HG03196 (cell line): ENCODE measurements around the gene SH3GL2.

Experiments used
- ATAC-seq: cut with Tn5 transposase; IDR thresholded peaks from one replicate; pipeline ENCODE4 v1.9.1; 2021; ENCODE audit not compliant: unreplicated experiment

Gene SH3GL2

GRCh38 chr9:17802249-17802857, 223.5 kb downstream of the SH3GL2 start:
- ATAC-seq = no peak

DNA sequence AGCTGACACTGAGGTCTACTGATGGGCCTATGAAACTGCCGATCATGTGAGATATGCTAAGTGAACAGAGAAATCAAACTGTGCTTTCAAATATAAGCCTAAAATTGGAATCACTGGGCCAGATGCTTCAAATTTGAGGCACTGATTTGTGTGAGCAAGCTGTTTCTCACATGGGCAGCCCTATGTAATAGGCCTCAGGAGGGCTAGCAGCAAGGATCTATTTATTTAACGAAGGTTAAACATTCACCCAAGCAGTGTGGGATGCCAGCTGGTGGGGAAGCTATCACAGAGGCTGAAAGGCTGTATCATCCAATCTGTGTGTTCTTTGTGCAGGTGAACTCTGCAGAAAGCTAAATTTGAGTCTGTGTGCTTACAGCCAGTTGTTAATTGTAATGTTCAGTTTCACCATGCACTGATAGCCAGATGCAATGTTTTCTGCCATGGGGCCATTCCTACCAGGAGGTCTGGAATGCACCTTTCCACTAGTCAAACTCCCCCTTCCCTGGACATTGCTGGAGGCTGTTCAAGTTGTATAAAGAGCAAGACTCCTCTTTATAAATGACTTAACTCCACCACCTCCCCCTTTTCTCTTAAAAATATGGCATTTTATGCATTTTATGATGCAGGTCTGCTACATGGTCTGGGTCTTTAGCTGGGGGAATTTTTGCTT, 228.9 kb downstream of the SH3GL2 start:
- ATAC-seq = no peak

- ATAC-seq = no peak
These were observed 231.5 kb downstream of the SH3GL2 start for GRCh38 chr9:17810317-17810716.

GRCh38 chr9:17810728-17811571, 232.1 kb downstream of the SH3GL2 start:
- peak; percentile 51 for ATAC-seq

GRCh38 chr9:17813798-17814197, 234.9 kb downstream of the SH3GL2 start:
- ATAC-seq = no peak

DNA sequence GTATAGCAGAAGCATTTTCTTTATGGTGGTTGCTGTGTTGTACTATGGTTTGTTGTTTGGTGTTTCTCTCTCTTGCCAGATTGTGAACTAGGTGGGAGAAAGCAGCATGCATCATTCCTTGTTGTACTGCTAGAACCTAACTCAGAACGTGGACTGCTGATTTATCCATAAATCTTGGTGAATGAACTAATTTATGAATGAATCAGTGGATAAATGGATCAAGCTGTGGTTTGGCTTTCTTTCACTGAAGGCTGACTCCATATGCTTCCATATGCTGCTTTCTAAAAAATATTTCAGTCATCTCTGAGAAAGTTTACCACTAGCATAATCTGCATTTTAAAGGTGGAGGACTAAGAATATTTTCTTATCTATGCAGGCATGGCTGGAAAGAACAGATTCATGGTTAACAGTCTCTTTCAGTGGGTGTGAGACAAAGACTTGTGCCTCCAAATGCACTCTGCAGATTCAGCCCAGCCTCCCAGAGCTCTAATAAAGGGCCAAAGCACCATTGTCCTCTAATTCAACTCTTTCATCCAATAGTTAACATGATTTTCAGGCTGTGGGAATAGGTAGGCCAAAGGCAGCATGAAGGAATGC, 237.7 kb downstream of the SH3GL2 start:
- no peak for ATAC-seq

DNA sequence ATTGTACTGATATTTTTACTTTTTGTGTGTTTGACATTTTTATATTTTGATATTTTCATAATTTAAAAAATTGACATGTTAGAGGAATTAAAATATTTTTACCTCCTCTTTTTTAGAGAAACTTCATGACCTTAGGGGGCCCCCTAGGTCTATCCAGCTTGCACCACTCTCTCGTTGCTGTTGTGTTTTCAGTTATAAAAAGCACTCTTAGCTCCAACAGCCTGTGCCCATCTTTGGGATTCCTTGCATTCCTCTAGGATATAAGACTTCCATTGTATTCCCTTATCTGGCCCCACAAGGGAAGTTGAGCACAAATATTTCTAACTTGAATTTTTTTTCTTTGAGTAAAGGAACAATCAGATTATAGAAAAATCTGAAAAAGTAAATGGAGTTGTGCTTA, 245.3 kb downstream of the SH3GL2 start:
- ATAC-seq = no peak

- ATAC-seq = no peak
These were observed 245.9 kb downstream of the SH3GL2 start for GRCh38 chr9:17824616-17825264.

DNA sequence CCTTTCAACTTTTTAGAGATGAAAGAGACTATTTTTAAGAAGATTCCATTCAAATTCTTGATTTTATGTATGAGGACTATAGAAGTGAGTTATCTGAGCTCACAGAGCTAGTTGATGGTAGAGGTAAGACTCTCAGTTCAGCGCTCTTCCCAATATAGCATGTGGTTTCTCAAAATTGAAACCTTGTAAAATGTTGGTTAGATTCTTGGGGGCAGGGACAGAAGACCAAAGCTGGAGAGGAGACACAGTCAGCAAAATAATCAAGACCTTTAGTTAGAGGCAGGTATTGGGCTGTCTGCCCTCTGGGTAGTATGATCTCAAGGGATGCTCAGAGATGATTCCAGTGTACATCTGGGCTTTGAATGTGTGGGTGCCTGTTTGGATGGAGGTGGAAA, 246.4 kb downstream of the SH3GL2 start:
- ATAC-seq = no peak

DNA sequence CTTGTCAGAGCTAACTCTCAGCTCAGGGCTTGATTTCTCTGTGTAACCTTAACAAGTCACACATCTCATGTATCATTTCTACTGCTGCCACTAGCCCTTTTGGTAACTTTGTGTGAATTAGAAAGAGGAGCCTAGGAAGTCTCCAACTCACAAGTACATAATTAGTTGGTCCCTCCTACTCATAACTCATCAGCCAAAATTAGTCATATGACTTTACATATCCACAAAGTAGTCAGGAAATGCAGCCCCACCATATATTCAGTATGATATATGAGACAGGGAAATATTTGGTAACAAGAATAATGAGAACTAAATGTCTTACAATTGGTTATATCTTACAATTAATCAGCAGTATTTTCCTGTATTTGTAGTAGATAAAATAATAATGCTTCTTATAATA, 250.2 kb downstream of the SH3GL2 start:
- ATAC-seq = no peak

- no peak for ATAC-seq
These were observed 251.0 kb downstream of the SH3GL2 start for GRCh38 chr9:17829812-17830385.

GRCh38 chr9:17832812-17833211, 253.9 kb downstream of the SH3GL2 start:
- no peak for ATAC-seq

DNA sequence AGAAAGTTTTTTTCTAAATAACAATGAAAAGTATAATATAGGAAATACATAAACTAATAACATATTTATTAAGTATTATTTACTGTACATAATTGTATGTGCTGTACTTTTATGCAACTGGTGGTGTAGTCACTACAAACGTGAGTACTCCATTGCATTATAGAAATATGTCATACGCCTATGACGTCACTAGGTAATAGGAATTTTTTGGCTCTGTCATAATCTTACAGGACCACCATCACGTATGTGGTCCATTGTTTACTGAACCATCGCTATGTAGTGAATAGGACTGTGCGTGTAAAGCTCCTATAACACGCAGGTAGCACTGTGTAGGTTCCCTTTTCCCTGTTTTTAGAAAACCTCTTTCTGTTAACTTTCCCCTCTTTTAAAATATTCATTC, 255.0 kb downstream of the SH3GL2 start:
- no peak for ATAC-seq

GRCh38 chr9:17837965-17838364, 259.1 kb downstream of the SH3GL2 start:
- no peak for ATAC-seq

DNA sequence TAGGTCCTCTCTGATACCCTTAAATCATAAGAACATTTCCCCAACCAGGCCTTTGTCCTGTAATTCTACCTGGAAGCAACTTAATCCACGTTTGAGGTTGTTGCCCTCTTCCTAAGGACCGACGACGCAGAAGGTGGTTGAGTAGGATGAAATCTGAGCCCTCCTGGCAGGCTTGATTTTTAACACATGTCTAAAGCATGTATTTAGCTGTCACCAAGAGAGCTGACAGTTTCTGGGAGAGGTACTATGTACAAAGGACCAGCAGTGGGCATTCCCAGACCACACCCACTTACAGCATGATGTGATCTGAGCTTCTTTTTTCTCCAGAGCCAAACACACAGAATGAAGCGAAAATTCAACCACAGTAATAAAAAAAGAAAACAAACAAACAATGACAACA, 260.9 kb downstream of the SH3GL2 start:
- ATAC-seq = no peak

DNA sequence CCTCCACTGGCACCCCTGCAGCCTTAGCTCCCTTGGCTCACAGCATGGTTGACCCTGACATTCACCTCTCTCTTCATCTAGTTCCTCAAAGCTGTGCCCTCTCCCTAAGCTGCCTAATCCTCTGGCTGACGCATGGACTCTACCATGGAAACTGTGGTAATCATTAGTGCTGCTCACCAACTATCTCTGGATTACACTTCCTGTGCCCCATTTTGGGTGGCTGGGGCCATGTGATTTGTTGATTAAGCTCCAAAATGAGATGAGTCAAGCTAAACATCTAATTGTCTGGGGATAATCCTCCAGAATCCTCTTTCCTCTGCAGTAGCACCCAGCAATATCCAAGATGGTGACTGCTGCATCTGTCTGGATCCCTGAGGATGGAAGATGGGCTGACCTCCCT, 264.4 kb downstream of the SH3GL2 start:
- ATAC-seq = no peak
